K562 (cell line): ENCODE results near the gene NUDT12. TPM values are rescaled to one million over a fixed set of nuclear protein-coding genes. Genes with fewer than 3 reads are reported as not detected.

Experiments
- ATAC-seq: fragments of 200-7000 bp; cut with Tn5 transposase; 3 replicates; pipeline ENCODE4 v1.9.1; 2020; ENCODE audit warnings: moderate library complexity
- BruUV-seq: library from RNA; stranded (reverse); fragments of 400-500 nt; replicated peaks from 2 replicates; lab custom pipeline; 2021; lab: Mats Ljungman, UMichigan
- CTCF ChIA-PET: fragments of 300-600 bp; formaldehyde crosslinking; extraction: SDS; loops from one replicate; lab custom pipeline; 2021; ENCODE audit warnings: low intra/inter-chr PET ratio; lab: Yijun Ruan, JAX
- POLR2A ChIA-PET: fragments of 300-600, 350-650 bp; sonication (Branson Sonifier 250); formaldehyde crosslinking; extraction: SDS; loops from one replicate; lab custom pipeline; 2021; ENCODE audit warnings: antibody characterized with exemption, inconsistent platforms; lab: Yijun Ruan, JAX
- DNase-seq, 4 experiments: peaks; one replicate each; pipeline versions ENCODE4 v3.0.0 to v3.0.0-alpha.2; 2011 to 2018; ENCODE audit warnings: low spot score in 3 of 4, mixed read lengths in 3 of 4; ENCODE audit errors: extremely low read depth in 1 of 4
- FAIRE-seq: peaks from 2 replicates; lab custom pipeline; 2011; peaks lifted over from hg19 to GRCh38; lab: Jason Lieb, UNC
- H2AFZ ChIP-seq: 2 replicates; pipeline ENCODE4 v1.6.0; 2011; ENCODE audit warnings: low read depth, low read length, control low read depth, inconsistent platforms
- H3K27ac ChIP-seq: fragments of 200-600 bp; 3 replicates; pipeline ENCODE4 v1.8.0; 2011; ENCODE audit warnings: low read depth, mild to moderate bottlenecking, control low read depth, inconsistent platforms, low read length, moderate library complexity, mixed read lengths; ENCODE audit errors: extremely low read depth
- H3K27me3 ChIP-seq, 2 experiments: fragments of 300-600 bp in 1 of 2; 2 replicates in 1 of 2; 3 replicates in 1 of 2; pipeline versions ENCODE4 v1.6.0 to v1.8.0; 2011; ENCODE audit warnings: inconsistent platforms in 2 of 2, low read length in 2 of 2, mild to moderate bottlenecking in 1 of 2, mixed read lengths in 1 of 2, moderate library complexity in 1 of 2; ENCODE audit not compliant: control insufficient read depth in 2 of 2, insufficient read depth in 2 of 2
- H3K36me3 ChIP-seq: fragments of 300-600 bp; 3 replicates; pipeline ENCODE4 v1.8.0; 2011; ENCODE audit warnings: mild to moderate bottlenecking, low read length, inconsistent platforms; ENCODE audit not compliant: control insufficient read depth, insufficient read depth
- H3K4me1 ChIP-seq, 2 experiments: fragments of 200-600 bp in 1 of 2; replicated peaks in 1 of 2; 2 replicates in 1 of 2; 3 replicates in 1 of 2; pipeline versions ENCODE4 v1.5.1 to v1.8.0; 2011; ENCODE audit warnings: inconsistent platforms in 2 of 2, low read length in 2 of 2, mild to moderate bottlenecking in 1 of 2, mixed read lengths in 1 of 2, moderate library complexity in 1 of 2; ENCODE audit not compliant: control insufficient read depth in 2 of 2, insufficient read depth in 2 of 2
- H3K4me2 ChIP-seq: 2 replicates; pipeline ENCODE4 v1.6.1; 2011; ENCODE audit warnings: low read length, control low read depth, inconsistent platforms, mixed read lengths; ENCODE audit not compliant: insufficient read depth
- H3K4me3 ChIP-seq: fragments of 200-600 bp; sonication (generic), shearing (Covaris generic); 2 replicates; pipeline ENCODE4 v1.5.1; 2016; ENCODE audit warnings: control low read depth, inconsistent platforms
- H3K79me2 ChIP-seq: fragments of 200-600 bp; 3 replicates; pipeline ENCODE4 v1.8.0; 2011; ENCODE audit warnings: low read length, inconsistent platforms; ENCODE audit not compliant: control insufficient read depth, insufficient read depth
- H3K9ac ChIP-seq, 2 experiments: 2 replicates each; pipeline versions ENCODE4 v1.6.0 to v1.6.1; 2011; ENCODE audit warnings: low read depth in 2 of 2, low read length in 2 of 2, control low read depth in 1 of 2, inconsistent platforms in 1 of 2, mild to moderate bottlenecking in 1 of 2, mixed read lengths in 1 of 2; ENCODE audit not compliant: insufficient read depth in 1 of 2
- H3K9me1 ChIP-seq: one replicate; pipeline ENCODE4 v1.6.0; 2011; ENCODE audit warnings: inconsistent platforms, mild to moderate bottlenecking, low read length, moderate library complexity; ENCODE audit not compliant: control insufficient read depth, insufficient read depth
- H3K9me3 ChIP-seq: replicated peaks from 2 replicates; pipeline ENCODE4 v1.5.1; 2011; ENCODE audit warnings: low read depth, low read length, inconsistent platforms; ENCODE audit not compliant: control insufficient read depth, insufficient read depth
- H4K20me1 ChIP-seq: replicated peaks from 2 replicates; pipeline ENCODE4 v1.6.1; 2011; ENCODE audit warnings: low read length, inconsistent platforms, mixed read lengths; ENCODE audit not compliant: control insufficient read depth, insufficient read depth
- E2F4 ChIP-seq: sonication (generic); formaldehyde crosslinking; IDR thresholded peaks from 2 replicates; pipeline ENCODE4 v1.8.0; 2022; ENCODE audit warnings: mild to moderate bottlenecking, low read depth, missing genetic modification reagents
- FOXM1 ChIP-seq, 2 experiments: fragments of 450-650 bp in 1 of 2; sonication (generic) in 1 of 2; formaldehyde crosslinking in 1 of 2; IDR thresholded peaks; 2 replicates each; pipeline versions ENCODE4 v1.6.1 to v1.9.0; 2017 to 2022; ENCODE audit warnings: low read depth in 2 of 2, mild to moderate bottlenecking in 2 of 2, missing genetic modification reagents in 1 of 2, moderate library complexity in 1 of 2
- NR2C2 ChIP-seq, 2 experiments: fragments of 200-800 bp in 1 of 2; sonication (Bioruptor generic) in 1 of 2; sonication (generic) in 1 of 2; formaldehyde crosslinking in 1 of 2; IDR thresholded peaks; 2 replicates each; pipeline versions ENCODE4 v1.6.1 to v1.8.0; 2016 to 2022; ENCODE audit warnings: mild to moderate bottlenecking in 1 of 2, missing compliant biosample characterization in 1 of 2, missing genetic modification characterization in 1 of 2, missing genetic modification reagents in 1 of 2
- SRSF7 ChIP-seq: fragments of 200-400 bp; formaldehyde crosslinking; optimal IDR thresholded peaks from 2 replicates; pipeline ENCODE3; 2017; ENCODE audit warnings: mild to moderate bottlenecking, low read depth, low read length
- ZC3H8 ChIP-seq: fragments of 450-650 bp; IDR thresholded peaks from 2 replicates; pipeline ENCODE4 v1.6.1; 2017
- ZNF444 ChIP-seq: fragments of 250-450 bp; sonication (Bioruptor Pico); IDR thresholded peaks from 2 replicates; pipeline ENCODE4 v1.4.0; 2020; ENCODE audit warnings: mild to moderate bottlenecking, moderate library complexity
- WGBS: fragments of 100-300 bp; shearing (Covaris generic); methylation state at CpG from one replicate; pipeline ENCODE4 v1.1.6; 2016; ENCODE audit warnings: low coverage, mixed read lengths; ENCODE audit not compliant: insufficient coverage; ENCODE audit errors: missing lambda C conversion rate; 5-methylcytosine and 5-hydroxymethylcytosine counted together
- in situ Hi-C: fragments of 300-500 bp; cut with MboI; formaldehyde crosslinking; loops from 4 replicates; pipeline ENCODE4 v1.15.0; 2018; ENCODE audit warnings: inconsistent platforms, mixed read lengths
- intact Hi-C: fragments of 100-400 bp; cut with micrococcal nuclease; formaldehyde crosslinking; loops from 2 replicates; pipeline ENCODE4 v1.14.2; 2022
- polyA plus RNA-seq, 8 experiments: library from polyadenylated mRNA; depleted of rRNA in 4 of 8; stranded (reverse) in 5 of 8; unstranded in 3 of 8; fragments of >200 nt; fragmentation: Nextera tagmentation in 2 of 8; fragmentation: Illumina TruSeq in 1 of 8; extraction: Ambion mirVana in 2 of 8; extraction: Trizol in 1 of 8; gene quantifications; 2 replicates each; pipeline versions ENCODE4 v1.2.1 to v1.2.3, GENCODE V29; 2011 to 2014; ENCODE audit warnings: inconsistent platforms in 1 of 8, missing spikeins in 1 of 8
- total RNA-seq, 7 experiments: library from RNA; depleted of rRNA in 6 of 7; stranded (reverse); fragments of >200 nt in 6 of 7; fragmentation: Illumina TruSeq in 2 of 7; extraction: Trizol in 2 of 7; gene quantifications; 2 replicates each; pipeline versions ENCODE4 v1.2.1 to v1.2.3, GENCODE V29; 2011 to 2021; ENCODE audit warnings: low replicate concordance in 1 of 7
- TF ChIP-seq, protein P1 (sequence below): fragments of 450-650 bp; IDR thresholded peaks from 2 replicates; pipeline ENCODE4 v1.6.1; 2016; ENCODE audit warnings: missing biosample characterization, missing genetic modification characterization
- TF ChIP-seq, protein P2 (sequence below): fragments of 200-400 bp; formaldehyde crosslinking; IDR thresholded peaks from 2 replicates; pipeline ENCODE4 v1.6.1; 2017; ENCODE audit warnings: mild to moderate bottlenecking, low read depth, low read length, moderate library complexity
- TF ChIP-seq, protein P3 (sequence below): conservative IDR thresholded peaks from 2 replicates; pipeline ENCODE4 v1.6.1; 2011; ENCODE audit warnings: low read depth, mild to moderate bottlenecking, low read length; ENCODE audit not compliant: control insufficient read depth

Gene NUDT12
- total and polyA plus RNA-seq, 9 of the 15 experiments (the other 6 are each of a cell fraction or from before 2014, with no cell fraction given), result 10.9 to 27.2 (median 18.5) TPM

- Histone ChIP-seq H3K36me3 (no peaks in the 10 kb centered on the region), H3K9me1 (no peaks in the 10 kb centered on the region), H2AFZ (no peak overlapping the region), H3K27me3 (no peaks in the 10 kb centered on the region), H3K4me2 (no peak overlapping the region), H3K79me2 (no peaks in the 10 kb centered on the region), H3K4me1 (no peaks in the 10 kb centered on the region), H3K9ac (no peak overlapping the region), H3K27ac (no peak overlapping the region), H4K20me1 (no peaks in the 10 kb centered on the region), H3K4me3 (no peak overlapping the region)
- BruUV-seq, result no TSS peak
- in situ Hi-C loops (no loop called here), intact Hi-C loops (no loop called here)
- FAIRE-seq, result no peak
- 0% methylated on average over 1 of the region's 1 CpG for WGBS
- ATAC-seq, result no peak
- DNase-seq, result no peak
- POLR2A ChIA-PET, result no interaction called here
- TF ChIP-seq, protein P1, sequence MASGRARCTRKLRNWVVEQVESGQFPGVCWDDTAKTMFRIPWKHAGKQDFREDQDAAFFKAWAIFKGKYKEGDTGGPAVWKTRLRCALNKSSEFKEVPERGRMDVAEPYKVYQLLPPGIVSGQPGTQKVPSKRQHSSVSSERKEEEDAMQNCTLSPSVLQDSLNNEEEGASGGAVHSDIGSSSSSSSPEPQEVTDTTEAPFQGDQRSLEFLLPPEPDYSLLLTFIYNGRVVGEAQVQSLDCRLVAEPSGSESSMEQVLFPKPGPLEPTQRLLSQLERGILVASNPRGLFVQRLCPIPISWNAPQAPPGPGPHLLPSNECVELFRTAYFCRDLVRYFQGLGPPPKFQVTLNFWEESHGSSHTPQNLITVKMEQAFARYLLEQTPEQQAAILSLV (tag), result no peak
- TF ChIP-seq, all 486 proteins: peak for 0
- CTCF ChIA-PET, result no interaction called here
- no peaks in the 10 kb centered on the region for H3K9me3 ChIP-seq
Observed at GRCh38 chr5:103513701-103514100, 48.9 kb downstream of the NUDT12 start.

DNA sequence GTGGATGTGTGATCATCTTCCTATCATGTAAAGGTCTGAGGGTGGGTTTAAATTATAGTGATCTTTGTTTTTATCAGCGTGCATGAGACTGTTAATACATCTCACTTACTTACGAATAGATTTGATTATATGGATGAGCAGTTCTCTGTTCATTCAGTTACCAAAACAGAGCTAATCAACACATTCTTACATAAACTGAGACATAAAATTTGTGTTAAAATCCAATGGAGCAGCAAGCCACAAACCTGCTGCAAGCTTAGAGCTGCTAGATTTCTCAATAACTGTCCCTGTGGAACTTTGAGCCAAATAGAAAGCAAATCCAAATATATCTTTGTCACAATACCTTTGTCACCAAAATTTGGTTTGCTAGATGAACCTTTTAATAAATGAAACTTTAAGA is 50.1 kb downstream of the NUDT12 start:
- Histone ChIP-seq H4K20me1 (no peaks in the 10 kb centered on the region), H3K4me2 (no peak overlapping the region), H2AFZ (no peak overlapping the region), H3K79me2 (no peaks in the 10 kb centered on the region), H3K9ac (no peak overlapping the region), H3K9me3 (no peaks in the 10 kb centered on the region), H3K4me1 (no peaks in the 10 kb centered on the region), H3K27ac (no peak overlapping the region), H3K27me3 (no peaks in the 10 kb centered on the region), H3K9me1 (no peaks in the 10 kb centered on the region), H3K4me3 (no peak overlapping the region), H3K36me3 (no peaks in the 10 kb centered on the region)
- 0% methylated on average over 2 of the region's 2 CpGs for WGBS
- BruUV-seq, result no TSS peak
- intact Hi-C loops (no loop called here), in situ Hi-C loops (no loop called here)
- FAIRE-seq (no peak), DNase-seq (no peak), ATAC-seq (no peak)
- ChIA-PET CTCF (no interaction called here), POLR2A (interaction anchor here (0.5 kb wide), 1 partner anchor 392 kb away, joined by 3 read pairs; no protein-coding TSS in a partner anchor)
- TF ChIP-seq SRSF7 (no peak), NR2C2 (CRISPR knock-in tag; IDR thresholded peaks at IDR 0.05) (no peak), NR2C2 (tag; IDR thresholded peaks at IDR 0.05) (no peak), E2F4 (CRISPR knock-in tag) (no peak), ZNF444 (CRISPR knock-in tag) (no peak), FOXM1 (IDR thresholded peaks at IDR 0.05; ENCODE audit: low read depth) (no peak), FOXM1 (CRISPR knock-in tag; IDR thresholded peaks at IDR 0.05; ENCODE audit: low read depth) (no peak), ZC3H8 (no peak)
- TF ChIP-seq, protein P2, sequence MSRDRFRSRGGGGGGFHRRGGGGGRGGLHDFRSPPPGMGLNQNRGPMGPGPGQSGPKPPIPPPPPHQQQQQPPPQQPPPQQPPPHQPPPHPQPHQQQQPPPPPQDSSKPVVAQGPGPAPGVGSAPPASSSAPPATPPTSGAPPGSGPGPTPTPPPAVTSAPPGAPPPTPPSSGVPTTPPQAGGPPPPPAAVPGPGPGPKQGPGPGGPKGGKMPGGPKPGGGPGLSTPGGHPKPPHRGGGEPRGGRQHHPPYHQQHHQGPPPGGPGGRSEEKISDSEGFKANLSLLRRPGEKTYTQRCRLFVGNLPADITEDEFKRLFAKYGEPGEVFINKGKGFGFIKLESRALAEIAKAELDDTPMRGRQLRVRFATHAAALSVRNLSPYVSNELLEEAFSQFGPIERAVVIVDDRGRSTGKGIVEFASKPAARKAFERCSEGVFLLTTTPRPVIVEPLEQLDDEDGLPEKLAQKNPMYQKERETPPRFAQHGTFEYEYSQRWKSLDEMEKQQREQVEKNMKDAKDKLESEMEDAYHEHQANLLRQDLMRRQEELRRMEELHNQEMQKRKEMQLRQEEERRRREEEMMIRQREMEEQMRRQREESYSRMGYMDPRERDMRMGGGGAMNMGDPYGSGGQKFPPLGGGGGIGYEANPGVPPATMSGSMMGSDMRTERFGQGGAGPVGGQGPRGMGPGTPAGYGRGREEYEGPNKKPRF, result no peak
- TF ChIP-seq, protein P3, sequence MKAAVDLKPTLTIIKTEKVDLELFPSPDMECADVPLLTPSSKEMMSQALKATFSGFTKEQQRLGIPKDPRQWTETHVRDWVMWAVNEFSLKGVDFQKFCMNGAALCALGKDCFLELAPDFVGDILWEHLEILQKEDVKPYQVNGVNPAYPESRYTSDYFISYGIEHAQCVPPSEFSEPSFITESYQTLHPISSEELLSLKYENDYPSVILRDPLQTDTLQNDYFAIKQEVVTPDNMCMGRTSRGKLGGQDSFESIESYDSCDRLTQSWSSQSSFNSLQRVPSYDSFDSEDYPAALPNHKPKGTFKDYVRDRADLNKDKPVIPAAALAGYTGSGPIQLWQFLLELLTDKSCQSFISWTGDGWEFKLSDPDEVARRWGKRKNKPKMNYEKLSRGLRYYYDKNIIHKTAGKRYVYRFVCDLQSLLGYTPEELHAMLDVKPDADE, result no peak
